GM21717 (cell line): ENCODE data around the gene CRADD.
"Not testable (repeated sequence)": the region's sequence is repeated elsewhere in the genome, so short reads cannot be mapped to it uniquely, and the experiment has no call there.

Experiments
- ATAC-seq: cut with Tn5 transposase; IDR thresholded peaks from one replicate; pipeline ENCODE4 v1.9.1; 2021; ENCODE audit warnings: mild to moderate bottlenecking, moderate library complexity; ENCODE audit not compliant: unreplicated experiment

Gene CRADD

GRCh38 chr12:93780886-93781285 lies 103.7 kb downstream of the CRADD start:
- not testable (repeated sequence) for ATAC-seq

- not testable (repeated sequence) for ATAC-seq
Observed at GRCh38 chr12:93781961-93782360, 104.8 kb downstream of the CRADD start.

GRCh38 chr12:93782853-93783252 lies 105.7 kb downstream of the CRADD start:
- ATAC-seq = no peak

- ATAC-seq = no peak
Observed at GRCh38 chr12:93783832-93784231, 106.7 kb downstream of the CRADD start.

GRCh38 chr12:93784339-93785086 lies 107.3 kb downstream of the CRADD start:
- ATAC-seq = no peak

- ATAC-seq = no peak
Observed at GRCh38 chr12:93785249-93786010, 108.3 kb downstream of the CRADD start.

DNA sequence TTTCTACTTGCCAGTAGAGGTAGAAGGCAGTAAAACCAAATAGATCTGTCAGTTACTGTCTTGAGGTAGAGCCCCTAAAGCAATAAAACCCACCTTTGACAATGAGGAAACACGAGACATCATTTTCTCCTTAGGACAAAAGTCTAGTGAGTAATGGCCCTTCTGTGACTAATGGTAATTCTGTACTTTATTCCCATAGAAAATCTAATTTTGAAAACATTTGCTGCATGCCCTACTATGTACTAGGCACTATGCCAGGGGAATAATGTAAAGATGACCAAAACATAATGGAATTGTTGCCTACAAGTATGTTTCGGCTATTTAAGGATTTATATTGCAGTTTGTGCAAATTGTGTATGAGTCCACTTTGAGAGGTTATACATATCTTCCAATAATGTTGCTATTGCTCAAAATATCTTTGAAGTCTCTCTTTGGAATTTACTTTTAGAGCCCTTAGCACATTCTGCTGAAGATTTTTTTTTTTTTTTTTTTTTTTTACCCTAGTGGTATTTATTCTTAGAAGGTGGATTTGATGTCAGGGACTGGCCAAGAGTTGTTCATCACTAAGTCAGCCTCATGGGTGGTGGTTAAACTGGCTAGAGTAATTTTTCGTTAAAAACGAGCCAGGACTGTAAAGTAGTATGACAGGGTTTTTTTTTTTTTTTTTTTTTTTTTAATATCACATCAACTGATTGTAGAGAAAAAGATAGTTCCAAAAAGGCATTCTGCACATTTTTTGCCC lies 109.7 kb downstream of the CRADD start:
- no peak for ATAC-seq

GRCh38 chr12:93788853-93789252 lies 111.7 kb downstream of the CRADD start:
- ATAC-seq = no peak

GRCh38 chr12:93789767-93790166 lies 112.6 kb downstream of the CRADD start:
- ATAC-seq = no peak

GRCh38 chr12:93790472-93791152 lies 113.4 kb downstream of the CRADD start:
- no peak for ATAC-seq

DNA sequence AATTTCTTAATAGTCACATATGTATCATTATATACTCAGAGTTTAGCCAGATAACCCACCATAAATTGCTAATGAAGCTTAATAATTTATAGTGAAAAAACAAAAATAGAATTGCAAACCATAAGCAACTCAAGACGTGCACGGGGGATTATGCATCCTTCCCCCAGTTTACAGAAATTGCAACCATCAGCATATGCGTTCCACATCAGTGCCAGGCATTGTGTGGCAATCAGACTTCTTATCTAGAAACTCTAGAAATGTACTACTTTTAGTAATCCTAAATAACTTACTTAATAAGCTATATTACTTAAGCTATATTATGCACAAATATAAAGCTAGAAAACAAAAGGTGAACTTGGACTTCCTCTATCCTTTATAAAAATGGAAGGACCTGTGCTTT lies 115.8 kb downstream of the CRADD start:
- no peak for ATAC-seq

DNA sequence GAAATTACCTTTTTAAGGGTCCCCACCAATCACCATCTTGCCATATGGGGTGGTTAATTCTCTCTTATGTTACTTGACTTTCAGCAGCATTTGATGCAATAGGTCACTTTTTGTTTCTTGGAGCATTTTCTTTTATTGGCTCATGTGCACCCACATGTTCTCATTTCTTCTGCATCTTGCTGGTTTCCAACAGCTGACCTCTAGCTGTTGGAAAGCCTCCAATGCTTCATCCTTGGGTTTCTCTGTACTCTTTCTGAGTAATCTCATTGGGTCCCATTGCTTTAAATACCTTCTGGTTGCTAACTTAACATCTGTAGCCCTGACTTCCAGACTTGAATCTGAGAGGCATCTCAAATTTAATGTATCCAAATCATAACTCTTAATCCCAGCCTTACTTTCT lies 116.8 kb downstream of the CRADD start:
- ATAC-seq = no peak

DNA sequence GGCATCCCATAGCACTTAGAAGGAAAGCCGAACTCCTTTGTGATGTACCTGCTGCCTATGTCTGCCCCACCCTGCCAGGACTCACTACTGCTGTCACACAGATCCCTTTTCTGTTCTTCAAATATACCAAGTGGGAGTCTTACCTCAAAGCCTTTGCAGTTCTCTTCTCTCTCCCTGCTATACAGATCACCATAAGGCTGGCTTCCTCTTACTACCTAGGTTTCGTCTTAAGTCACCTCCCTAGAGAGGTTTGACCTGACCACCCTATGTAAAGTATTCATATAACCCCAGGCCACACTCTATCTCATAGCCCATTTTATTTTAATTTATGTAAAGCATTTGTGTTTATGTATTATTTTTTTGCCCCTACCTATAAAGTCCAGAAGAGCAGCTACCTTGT lies 117.6 kb downstream of the CRADD start:
- no peak for ATAC-seq

DNA sequence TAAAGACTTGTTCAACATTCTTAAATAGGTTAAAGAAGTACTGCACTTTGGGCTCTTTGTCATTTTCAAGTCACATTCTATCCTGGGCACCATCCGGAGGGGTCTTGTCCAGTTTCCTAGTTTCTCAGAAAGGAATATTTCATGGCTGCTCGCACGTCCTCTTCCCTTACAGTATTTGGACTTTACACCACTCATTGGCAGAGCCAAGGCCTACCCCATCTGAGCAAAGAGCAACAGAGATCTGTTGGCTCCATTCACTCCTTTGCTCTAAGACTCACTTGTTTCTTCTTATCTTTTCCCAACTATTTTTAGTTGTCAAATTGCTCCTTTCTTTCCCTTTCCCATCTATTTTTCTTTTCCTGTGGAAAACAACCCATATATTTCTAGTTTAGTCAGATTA lies 118.2 kb downstream of the CRADD start:
- ATAC-seq = no peak

DNA sequence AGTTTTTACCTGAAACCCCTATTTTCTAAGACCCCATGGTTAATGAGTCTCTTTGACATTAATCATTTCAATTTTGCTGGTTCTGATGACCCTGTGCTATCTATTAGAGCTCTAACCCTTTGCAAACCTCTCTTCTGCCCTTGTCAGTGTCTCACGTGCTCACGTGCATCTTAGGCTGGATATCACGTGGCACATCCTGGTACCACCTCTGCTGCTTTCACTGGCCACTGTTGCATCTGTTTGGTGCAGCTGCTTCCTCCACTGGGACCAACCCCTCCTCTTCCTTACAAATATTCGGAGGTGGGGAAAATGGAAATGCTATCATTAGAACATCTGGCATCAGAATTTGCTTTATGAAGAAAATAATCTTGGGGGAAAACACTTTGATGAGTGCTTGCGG lies 119.6 kb downstream of the CRADD start:
- no peak for ATAC-seq

- no peak for ATAC-seq
Observed at GRCh38 chr12:93798279-93799151, 121.3 kb downstream of the CRADD start.

- not testable (repeated sequence) for ATAC-seq
Observed at GRCh38 chr12:93801666-93802065, 124.5 kb downstream of the CRADD start.

- ATAC-seq = no peak
Observed at GRCh38 chr12:93802293-93802692, 125.1 kb downstream of the CRADD start.

- ATAC-seq = no peak
Observed at GRCh38 chr12:93802698-93803423, 125.7 kb downstream of the CRADD start.
